HG03521 (cell line): ENCODE measurements around the gene RAB3IP.

Experiments used
- ATAC-seq: cut with Tn5 transposase; IDR thresholded peaks from one replicate; pipeline ENCODE4 v1.9.1; 2021; ENCODE audit warnings: mild to moderate bottlenecking, moderate library complexity; ENCODE audit not compliant: unreplicated experiment

RAB3IP gene, protein sequence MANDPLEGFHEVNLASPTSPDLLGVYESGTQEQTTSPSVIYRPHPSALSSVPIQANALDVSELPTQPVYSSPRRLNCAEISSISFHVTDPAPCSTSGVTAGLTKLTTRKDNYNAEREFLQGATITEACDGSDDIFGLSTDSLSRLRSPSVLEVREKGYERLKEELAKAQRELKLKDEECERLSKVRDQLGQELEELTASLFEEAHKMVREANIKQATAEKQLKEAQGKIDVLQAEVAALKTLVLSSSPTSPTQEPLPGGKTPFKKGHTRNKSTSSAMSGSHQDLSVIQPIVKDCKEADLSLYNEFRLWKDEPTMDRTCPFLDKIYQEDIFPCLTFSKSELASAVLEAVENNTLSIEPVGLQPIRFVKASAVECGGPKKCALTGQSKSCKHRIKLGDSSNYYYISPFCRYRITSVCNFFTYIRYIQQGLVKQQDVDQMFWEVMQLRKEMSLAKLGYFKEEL

GRCh38 chr12:69738351-69739286 lies at the start of gene RAB3IP:
TSS of gene RAB3IP (plus strand) at chr12:69738860. CDS start at chr12:69755409, 16,549 bp downstream.
- peak; percentile 81 for ATAC-seq

DNA sequence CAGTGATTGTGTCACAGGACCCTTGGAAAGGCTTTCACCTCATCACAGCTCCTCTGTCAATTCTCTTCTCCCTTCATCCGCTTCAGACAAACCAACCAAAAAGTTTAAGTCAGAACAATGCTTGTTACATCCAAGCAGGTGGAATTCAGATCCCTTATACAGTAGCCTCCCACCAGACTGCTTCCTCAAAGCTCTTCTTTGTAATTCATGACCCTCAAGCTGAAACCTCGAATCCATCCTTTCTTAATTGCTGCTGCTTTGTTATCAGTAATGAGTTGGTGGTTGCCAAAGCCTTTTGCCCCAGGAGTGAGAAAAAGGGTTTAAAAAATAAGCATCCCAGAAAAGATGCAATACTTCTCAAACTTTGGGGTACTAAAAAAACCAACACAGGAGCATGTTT lies 49.0 kb upstream of the RAB3IP start:
- no peak for ATAC-seq

- ATAC-seq: no peak
Measured at GRCh38 chr12:69694123-69694522, 44.5 kb upstream of the RAB3IP start.

GRCh38 chr12:69698054-69698453 lies 40.6 kb upstream of the RAB3IP start:
- ATAC-seq: no peak

DNA sequence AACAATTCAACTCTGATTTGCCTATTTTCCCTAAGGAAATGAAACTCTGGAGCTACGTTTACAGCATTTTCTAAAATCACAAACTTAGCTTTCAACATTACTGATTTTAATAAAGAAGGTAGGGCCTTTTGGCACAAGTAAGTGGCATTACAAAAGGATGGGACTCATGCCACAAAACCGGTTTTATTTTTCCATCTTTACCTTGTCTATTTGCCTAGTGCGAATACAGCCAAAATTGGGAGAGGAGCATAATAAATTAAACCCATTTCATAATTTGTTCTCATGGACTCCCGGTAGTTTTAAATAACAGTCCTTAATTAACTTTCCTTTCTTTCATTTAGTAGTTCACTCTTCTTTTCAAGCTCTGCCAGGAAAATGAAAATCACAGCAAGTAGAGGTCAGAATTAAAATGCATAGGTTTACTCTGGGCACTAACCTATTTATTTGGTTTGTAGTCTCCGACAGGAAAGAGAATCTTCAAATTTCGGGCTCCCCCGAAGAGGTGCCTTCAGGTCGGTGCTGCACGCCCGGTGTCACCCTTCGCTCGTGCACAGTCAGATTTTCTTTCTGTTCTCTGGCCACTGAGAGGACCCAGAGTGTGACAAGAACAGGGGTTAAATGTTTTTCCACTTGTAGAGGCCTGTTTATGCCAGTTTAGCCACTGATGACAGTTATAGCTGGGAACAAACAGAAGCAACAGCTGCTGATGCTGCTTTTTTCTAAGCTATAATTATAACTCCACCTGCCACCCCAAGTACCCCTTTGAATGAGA lies 39.7 kb upstream of the RAB3IP start, which contains the start of gene BEST3:
TSS of gene BEST3 (minus strand) at position 535 of the 772 bp plus-strand sequence. CDS start 1,505 bp downstream, outside the sequence.
- ATAC-seq: no peak

DNA sequence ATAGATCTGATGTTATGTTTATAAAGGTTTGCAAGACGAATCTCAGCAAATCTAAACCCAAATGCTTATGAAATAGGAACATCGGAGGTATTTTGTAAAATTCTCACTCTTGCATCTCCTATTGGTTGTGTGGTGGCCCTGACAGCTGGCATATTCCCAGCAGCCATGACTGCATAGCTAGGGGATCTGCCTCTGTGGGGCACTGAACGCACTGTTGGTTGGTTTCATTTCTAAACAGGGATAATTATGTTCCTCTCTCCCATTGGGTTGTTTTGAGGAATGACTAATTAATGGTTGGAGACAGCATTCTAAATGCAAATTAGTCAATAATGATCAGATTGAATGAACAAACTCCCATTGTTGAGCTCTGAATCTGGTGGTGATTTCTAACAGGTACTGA lies 36.8 kb upstream of the RAB3IP start:
- ATAC-seq: no peak

DNA sequence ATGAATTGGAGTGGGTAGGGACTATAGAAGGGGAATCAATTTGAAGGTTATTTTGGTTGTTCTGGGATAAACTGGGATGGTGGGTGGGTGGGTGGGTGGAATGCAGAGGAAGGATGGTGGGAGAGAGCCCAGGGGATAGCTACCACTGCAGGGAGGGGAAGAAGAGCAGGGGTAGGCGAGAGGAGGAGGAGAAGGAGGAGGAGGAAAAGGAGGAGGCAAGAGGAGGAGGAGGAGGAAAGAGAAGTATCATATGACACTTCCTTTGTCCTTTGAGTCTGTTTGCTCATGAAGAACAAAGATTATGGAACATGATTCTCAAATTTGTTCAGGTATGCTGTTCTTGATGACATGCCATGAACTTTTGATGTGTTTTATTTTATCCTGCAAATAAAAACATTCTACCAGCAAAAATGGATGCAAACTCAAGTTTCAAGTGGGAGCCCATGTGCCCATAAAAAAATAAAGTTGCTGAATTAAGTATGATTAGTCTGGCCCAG lies 35.5 kb upstream of the RAB3IP start:
- ATAC-seq: no peak

- no peak for ATAC-seq
Measured at GRCh38 chr12:69704357-69704756, 34.3 kb upstream of the RAB3IP start.

DNA sequence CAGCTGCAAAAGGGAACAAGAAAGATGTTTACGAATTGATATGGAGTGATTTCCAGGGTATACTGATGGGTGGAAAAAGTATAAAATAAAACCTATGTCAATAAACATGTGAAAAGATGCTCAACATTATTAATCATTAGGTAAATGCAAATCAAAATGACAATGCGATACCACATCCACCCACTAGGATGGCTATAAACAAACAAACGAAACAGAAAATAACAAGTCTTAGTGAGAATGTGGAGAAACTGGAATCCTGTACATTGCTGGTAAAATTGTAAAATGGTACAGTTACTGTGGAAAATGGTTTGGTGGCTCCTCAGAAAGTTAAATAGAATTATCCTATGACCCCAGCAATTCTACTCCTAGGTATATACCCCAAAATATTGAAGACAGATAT lies 30.0 kb upstream of the RAB3IP start:
- ATAC-seq: no peak

DNA sequence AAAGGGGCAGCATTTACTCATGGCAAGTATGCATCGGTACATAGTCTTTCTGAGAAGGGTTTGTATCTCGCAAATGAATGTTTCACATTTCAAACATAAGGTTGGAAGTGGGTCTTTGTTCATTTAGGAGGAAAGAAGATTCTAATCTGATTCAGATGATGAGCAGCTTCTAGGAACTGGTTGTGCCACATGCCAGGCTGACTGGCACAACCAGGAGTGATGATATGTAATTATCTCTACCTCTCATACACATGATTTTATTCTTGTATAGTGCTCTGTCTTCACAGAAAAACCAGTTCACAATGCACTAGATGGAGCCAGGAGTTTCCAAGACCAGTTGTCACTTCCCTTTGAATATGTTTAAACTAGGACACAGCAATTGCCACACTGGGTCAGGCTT lies 25.8 kb upstream of the RAB3IP start:
- no peak for ATAC-seq

DNA sequence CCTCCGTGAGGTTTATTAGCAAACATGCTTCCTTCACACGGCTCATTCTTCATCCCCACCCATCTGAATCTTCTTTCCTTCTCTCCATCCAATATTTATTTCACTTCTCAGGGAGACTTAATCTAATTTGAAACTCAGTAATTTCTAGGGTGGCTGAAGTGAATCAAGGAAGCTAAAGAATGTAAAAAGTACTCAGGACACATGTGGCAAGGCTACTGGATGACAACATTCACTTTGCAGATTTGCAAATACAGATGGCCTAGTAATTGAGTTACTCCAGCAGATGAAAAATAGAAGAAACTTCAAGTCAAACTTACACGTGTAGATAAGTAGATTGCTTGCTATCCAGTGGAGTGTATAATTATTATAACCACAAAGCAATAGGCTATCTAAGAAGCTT lies 24.1 kb upstream of the RAB3IP start:
- ATAC-seq: no peak

DNA sequence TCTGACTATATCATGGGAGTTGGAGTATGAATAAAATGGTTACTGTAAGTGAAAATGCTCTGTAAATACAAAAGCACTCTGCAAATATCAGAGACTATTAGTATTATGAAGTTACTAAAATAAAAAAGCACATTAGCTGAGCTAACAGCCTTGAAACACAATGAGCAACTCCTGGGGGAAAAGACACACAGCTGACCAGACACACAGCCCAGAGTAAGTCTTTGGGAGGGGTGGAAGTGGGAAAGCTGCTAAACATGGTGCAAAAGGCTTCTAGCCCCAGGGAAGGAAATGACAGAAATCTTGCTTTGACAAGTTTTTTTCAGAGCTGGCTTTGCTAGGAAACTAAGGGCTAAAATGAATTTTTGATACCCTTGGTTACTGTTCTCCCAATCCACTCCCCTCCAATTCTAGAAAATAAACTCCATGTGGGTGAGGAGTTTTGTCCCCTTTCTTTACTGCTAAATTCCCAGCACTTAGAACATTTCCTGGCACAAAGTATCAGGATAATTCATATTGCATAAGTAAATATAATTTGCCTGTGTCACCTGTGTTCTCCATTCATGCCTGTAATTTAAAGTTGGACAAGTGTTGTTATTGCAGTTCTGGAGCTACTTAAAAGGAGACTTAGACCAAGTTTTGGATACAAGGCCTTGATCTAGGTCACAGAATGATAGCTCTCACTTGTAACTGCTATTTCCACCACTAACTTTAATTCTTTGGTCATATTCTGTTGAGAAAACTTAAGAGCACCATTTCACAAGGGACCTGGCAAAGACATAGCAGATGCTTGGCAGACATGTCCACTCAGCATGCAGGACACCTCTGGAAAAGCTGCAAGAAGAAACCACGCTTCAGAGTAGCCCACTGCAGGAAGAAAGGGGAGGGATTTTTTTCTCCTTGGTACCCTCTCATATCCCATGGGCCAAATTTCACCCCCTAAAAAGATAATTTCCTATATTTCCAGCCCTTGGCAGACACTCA lies 19.0 kb upstream of the RAB3IP start:
- ATAC-seq: no peak

GRCh38 chr12:69720750-69721149 lies 17.9 kb upstream of the RAB3IP start:
- no peak for ATAC-seq

- no peak for ATAC-seq
Measured at GRCh38 chr12:69726922-69727321, 11.7 kb upstream of the RAB3IP start.

DNA sequence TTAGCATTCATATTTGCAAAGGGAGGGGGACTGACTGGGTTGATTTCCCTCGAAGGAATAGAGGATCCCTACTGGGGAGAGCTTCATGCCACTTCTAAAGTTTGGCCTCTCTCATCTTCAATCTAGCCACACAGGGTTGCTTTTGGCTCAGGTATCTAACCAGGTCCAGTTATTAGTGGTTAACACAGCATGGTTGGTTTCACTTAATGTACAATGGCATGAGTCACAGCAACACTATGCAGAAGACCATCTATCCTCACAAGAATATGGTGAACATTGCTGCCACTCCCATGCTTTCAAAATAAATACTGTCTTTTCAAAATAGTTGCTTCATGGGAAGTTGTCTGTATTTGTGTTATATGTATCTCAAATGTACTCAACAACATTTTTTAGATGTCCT lies 6.6 kb upstream of the RAB3IP start:
- ATAC-seq: no peak

DNA sequence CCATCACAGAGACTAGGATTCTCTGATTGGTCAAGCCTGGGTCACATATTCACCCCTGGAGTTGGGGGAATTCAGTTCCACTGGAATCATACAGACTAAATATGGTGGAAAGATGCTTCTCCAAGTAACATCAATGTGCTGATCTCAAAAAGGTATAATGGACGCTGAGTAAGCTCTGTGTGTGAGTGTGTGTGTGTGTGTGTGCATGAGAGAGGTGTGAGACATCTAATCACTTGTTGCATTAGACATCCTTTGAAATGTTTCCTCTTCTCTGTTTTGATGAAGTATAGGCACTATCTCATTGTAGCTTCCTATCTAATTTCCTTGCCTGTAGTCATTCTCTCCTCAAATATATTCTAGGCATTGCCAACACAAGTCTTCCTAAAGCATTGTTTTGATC lies 5.0 kb upstream of the RAB3IP start:
- no peak for ATAC-seq

GRCh38 chr12:69739287-69740191 lies 879 bp downstream of the RAB3IP start:
- peak; percentile 23 for ATAC-seq

DNA sequence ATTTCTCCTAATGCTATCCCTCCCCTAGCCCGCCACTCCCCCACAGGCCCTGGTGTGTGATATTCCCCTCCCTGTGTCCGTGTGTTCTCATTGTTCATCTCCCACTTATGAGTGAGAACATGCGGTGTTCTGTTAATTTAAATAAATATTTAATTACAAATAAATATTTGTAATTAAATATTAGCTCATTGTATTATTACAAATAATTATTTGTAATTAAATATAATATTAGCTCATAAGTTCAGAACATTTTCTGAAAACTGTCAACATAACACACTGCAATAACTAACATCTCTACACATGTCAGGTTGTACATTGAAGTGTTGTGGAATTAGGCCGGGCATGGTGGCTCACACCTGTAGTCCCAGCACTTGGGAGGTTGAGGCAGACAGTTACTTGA lies 5.4 kb downstream of the RAB3IP start:
- no peak for ATAC-seq
